HepG2 (cell line): ENCODE data around the gene SAMD4A. TPM values are rescaled to one million over a fixed set of nuclear protein-coding genes. Genes with fewer than 3 reads are reported as not detected.

Experiments used
- ATF7-NPFF ChIP-seq: sonication (generic); formaldehyde crosslinking; IDR thresholded peaks from 2 replicates; pipeline ENCODE4 v1.8.1; 2023; ENCODE audit warnings: mild to moderate bottlenecking, low read depth, missing genetic modification reagents, moderate library complexity
- FOSL2 ChIP-seq: sonication (generic); formaldehyde crosslinking; IDR thresholded peaks from 2 replicates; pipeline ENCODE4 v1.4.0; 2020; ENCODE audit warnings: missing genetic modification reagents
- KAT7 ChIP-seq: IDR thresholded peaks from 2 replicates; pipeline ENCODE4 v1.6.1; 2018; ENCODE audit warnings: borderline replicate concordance, missing compliant biosample characterization
- MED1 ChIP-seq: sonication (generic); formaldehyde crosslinking; IDR thresholded peaks from 2 replicates; pipeline ENCODE4 v1.4.0; 2020; ENCODE audit warnings: missing genetic modification reagents
- NBN ChIP-seq: fragments of 450-650 bp; conservative IDR thresholded peaks from 2 replicates; pipeline ENCODE4 v1.6.1; 2017
- SRSF9 ChIP-seq: fragments of 200-400 bp; formaldehyde crosslinking; IDR thresholded peaks from 2 replicates; pipeline ENCODE4 v1.6.1; 2018; ENCODE audit warnings: borderline replicate concordance, mild to moderate bottlenecking, low read depth, low read length; ENCODE audit not compliant: insufficient read depth, poor library complexity, severe bottlenecking
- THAP11 ChIP-seq: IDR thresholded peaks from 2 replicates; pipeline ENCODE4 v1.6.1; 2016; ENCODE audit warnings: missing biosample characterization, missing genetic modification reagents
- ZNF496 ChIP-seq: sonication (generic); formaldehyde crosslinking; IDR thresholded peaks from 2 replicates; pipeline ENCODE4 v1.8.1; 2023; ENCODE audit warnings: mild to moderate bottlenecking, moderate library complexity, missing genetic modification reagents; ENCODE audit not compliant: insufficient replicate concordance
- ZNF75D ChIP-seq: sonication (generic); formaldehyde crosslinking; IDR thresholded peaks from 2 replicates; pipeline ENCODE4 v1.8.1; 2023; ENCODE audit warnings: missing genetic modification reagents, mild to moderate bottlenecking, borderline replicate concordance
- ZNF772 ChIP-seq: sonication (generic); formaldehyde crosslinking; IDR thresholded peaks from 2 replicates; pipeline ENCODE4 v1.5.0; 2020; ENCODE audit warnings: mild to moderate bottlenecking, missing genetic modification reagents
- polyA plus RNA-seq, 8 experiments: library from polyadenylated mRNA; depleted of rRNA in 3 of 8; stranded (reverse) in 7 of 8; unstranded in 1 of 8; fragments of >200 nt; fragmentation: Illumina TruSeq in 4 of 8; extraction: Trizol in 4 of 8; gene quantifications; 2 replicates each; pipeline versions ENCODE4 v1.2.1 to v1.2.3, GENCODE V29; 2011 to 2016; ENCODE audit warnings: low read depth in 4 of 8, missing spikeins in 1 of 8, mixed read lengths in 1 of 8; ENCODE audit not compliant: insufficient read depth in 1 of 8
- total RNA-seq, 5 experiments: library from RNA; depleted of rRNA; stranded (reverse); fragments of >200 nt; fragmentation: Illumina TruSeq; extraction: Trizol; gene quantifications; 2 replicates each; pipeline ENCODE4 v1.2.3, GENCODE V29; 2016; ENCODE audit warnings: low read depth in 1 of 5
- TF ChIP-seq, protein P1 (sequence below): IDR thresholded peaks from 2 replicates; pipeline ENCODE4 v1.6.1; 2016; ENCODE audit warnings: mild to moderate bottlenecking
- TF ChIP-seq, protein P2 (sequence below), 2 experiments: sonication (generic) in 1 of 2; formaldehyde crosslinking in 1 of 2; IDR thresholded peaks; 2 replicates each; pipeline versions ENCODE4 v1.4.0 to v1.6.1; 2016 to 2020; ENCODE audit warnings: borderline replicate concordance in 1 of 2, low read depth in 1 of 2, mild to moderate bottlenecking in 1 of 2, missing genetic modification reagents in 1 of 2
- TF ChIP-seq, protein P3 (sequence below): sonication (generic); formaldehyde crosslinking; IDR thresholded peaks from 2 replicates; pipeline ENCODE4 v1.5.0; 2020; ENCODE audit warnings: missing genetic modification reagents, mild to moderate bottlenecking, borderline replicate concordance
- TF ChIP-seq, protein P4 (sequence below): IDR thresholded peaks from 2 replicates; pipeline ENCODE4 v1.6.1; 2018; ENCODE audit warnings: missing genetic modification reagents, mild to moderate bottlenecking, missing compliant biosample characterization
- TF ChIP-seq, protein P5 (sequence below): sonication (generic); formaldehyde crosslinking; IDR thresholded peaks from 2 replicates; pipeline ENCODE4 v1.4.0; 2020; ENCODE audit warnings: missing genetic modification reagents

Gene SAMD4A
- total and polyA plus RNA-seq, 2 of the 13 experiments (the other 11 are each of a cell fraction or from before 2014, with no cell fraction given) = 11.8 to 13.0 TPM

DNA sequence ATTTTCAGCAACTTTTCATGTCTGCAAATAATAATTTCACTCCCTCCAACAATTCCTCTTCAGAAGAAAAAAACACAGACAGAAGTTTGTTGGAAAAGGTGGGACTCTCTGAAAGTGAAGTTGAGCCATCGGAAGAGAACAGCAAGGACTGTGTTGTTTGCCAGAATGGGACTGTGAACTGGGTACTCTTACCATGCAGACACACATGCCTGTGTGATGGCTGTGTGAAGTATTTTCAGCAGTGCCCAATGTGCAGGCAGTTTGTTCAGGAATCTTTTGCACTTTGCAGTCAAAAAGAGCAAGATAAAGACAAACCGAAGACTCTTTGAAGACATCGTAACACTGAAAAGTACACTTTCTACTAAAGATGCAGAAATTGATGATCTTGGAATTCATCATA is 28.9 kb upstream of the SAMD4A start (continued):
- TF ChIP-seq, protein P1, sequence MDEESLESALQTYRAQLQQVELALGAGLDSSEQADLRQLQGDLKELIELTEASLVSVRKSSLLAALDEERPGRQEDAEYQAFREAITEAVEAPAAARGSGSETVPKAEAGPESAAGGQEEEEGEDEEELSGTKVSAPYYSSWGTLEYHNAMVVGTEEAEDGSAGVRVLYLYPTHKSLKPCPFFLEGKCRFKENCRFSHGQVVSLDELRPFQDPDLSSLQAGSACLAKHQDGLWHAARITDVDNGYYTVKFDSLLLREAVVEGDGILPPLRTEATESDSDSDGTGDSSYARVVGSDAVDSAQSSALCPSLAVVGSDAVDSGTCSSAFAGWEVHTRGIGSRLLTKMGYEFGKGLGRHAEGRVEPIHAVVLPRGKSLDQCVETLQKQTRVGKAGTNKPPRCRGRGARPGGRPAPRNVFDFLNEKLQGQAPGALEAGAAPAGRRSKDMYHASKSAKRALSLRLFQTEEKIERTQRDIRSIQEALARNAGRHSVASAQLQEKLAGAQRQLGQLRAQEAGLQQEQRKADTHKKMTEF (CRISPR knock-in tag) = no peak
- no peak for TF ChIP-seq ZNF75D (CRISPR knock-in tag)
- TF ChIP-seq ZNF772 = 0 out of 2 replicates have a peak, but pooled peaks have one; percentile 21
- TF ChIP-seq MED1 (CRISPR knock-in tag) = peak; percentile 38
- no peak for TF ChIP-seq KAT7 (CRISPR knock-in tag)
- no peak for TF ChIP-seq ATF7-NPFF (CRISPR knock-in tag)
- TF ChIP-seq, protein P2, sequence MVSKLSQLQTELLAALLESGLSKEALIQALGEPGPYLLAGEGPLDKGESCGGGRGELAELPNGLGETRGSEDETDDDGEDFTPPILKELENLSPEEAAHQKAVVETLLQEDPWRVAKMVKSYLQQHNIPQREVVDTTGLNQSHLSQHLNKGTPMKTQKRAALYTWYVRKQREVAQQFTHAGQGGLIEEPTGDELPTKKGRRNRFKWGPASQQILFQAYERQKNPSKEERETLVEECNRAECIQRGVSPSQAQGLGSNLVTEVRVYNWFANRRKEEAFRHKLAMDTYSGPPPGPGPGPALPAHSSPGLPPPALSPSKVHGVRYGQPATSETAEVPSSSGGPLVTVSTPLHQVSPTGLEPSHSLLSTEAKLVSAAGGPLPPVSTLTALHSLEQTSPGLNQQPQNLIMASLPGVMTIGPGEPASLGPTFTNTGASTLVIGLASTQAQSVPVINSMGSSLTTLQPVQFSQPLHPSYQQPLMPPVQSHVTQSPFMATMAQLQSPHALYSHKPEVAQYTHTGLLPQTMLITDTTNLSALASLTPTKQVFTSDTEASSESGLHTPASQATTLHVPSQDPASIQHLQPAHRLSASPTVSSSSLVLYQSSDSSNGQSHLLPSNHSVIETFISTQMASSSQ (IDR thresholded peaks at IDR 0.05; ENCODE audit: low read depth) = no peak
- TF ChIP-seq, protein P2 (CRISPR knock-in tag; IDR thresholded peaks at IDR 0.05; ENCODE audit: borderline replicate concordance) = peak; percentile 46; the same call in 1 of the 2 replicates
- TF ChIP-seq ZNF496 (CRISPR knock-in tag) = no peak
- TF ChIP-seq, protein P3, sequence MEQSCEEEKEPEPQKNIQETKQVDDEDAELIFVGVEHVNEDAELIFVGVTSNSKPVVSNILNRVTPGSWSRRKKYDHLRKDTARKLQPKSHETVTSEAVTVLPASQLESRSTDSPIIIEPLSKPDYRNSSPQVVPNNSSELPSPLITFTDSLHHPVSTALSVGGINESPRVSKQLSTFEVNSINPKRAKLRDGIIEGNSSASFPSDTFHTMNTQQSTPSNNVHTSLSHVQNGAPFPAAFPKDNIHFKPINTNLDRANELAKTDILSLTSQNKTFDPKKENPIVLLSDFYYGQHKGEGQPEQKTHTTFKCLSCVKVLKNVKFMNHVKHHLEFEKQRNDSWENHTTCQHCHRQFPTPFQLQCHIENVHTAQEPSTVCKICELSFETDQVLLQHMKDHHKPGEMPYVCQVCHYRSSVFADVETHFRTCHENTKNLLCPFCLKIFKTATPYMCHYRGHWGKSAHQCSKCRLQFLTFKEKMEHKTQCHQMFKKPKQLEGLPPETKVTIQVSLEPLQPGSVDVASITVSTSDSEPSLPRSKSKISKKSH (CRISPR knock-in tag) = no peak
- TF ChIP-seq NBN = no peak
- TF ChIP-seq, protein P4, sequence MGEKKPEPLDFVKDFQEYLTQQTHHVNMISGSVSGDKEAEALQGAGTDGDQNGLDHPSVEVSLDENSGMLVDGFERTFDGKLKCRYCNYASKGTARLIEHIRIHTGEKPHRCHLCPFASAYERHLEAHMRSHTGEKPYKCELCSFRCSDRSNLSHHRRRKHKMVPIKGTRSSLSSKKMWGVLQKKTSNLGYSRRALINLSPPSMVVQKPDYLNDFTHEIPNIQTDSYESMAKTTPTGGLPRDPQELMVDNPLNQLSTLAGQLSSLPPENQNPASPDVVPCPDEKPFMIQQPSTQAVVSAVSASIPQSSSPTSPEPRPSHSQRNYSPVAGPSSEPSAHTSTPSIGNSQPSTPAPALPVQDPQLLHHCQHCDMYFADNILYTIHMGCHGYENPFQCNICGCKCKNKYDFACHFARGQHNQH (CRISPR knock-in tag) = peak; percentile 28; the same call in 1 of the 2 replicates
- TF ChIP-seq SRSF9 = no peak
- TF ChIP-seq THAP11 (CRISPR knock-in tag) = peak; percentile 8; the same call in 1 of the 2 replicates
- TF ChIP-seq, protein P5, sequence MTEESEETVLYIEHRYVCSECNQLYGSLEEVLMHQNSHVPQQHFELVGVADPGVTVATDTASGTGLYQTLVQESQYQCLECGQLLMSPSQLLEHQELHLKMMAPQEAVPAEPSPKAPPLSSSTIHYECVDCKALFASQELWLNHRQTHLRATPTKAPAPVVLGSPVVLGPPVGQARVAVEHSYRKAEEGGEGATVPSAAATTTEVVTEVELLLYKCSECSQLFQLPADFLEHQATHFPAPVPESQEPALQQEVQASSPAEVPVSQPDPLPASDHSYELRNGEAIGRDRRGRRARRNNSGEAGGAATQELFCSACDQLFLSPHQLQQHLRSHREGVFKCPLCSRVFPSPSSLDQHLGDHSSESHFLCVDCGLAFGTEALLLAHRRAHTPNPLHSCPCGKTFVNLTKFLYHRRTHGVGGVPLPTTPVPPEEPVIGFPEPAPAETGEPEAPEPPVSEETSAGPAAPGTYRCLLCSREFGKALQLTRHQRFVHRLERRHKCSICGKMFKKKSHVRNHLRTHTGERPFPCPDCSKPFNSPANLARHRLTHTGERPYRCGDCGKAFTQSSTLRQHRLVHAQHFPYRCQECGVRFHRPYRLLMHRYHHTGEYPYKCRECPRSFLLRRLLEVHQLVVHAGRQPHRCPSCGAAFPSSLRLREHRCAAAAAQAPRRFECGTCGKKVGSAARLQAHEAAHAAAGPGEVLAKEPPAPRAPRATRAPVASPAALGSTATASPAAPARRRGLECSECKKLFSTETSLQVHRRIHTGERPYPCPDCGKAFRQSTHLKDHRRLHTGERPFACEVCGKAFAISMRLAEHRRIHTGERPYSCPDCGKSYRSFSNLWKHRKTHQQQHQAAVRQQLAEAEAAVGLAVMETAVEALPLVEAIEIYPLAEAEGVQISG = no peak
- 0 out of 2 replicates have a peak, but pooled peaks have one; percentile 13 for TF ChIP-seq FOSL2 (CRISPR knock-in tag)
